Endothelial cell of umbilical vein (primary cell): ENCODE measurements around the gene ALAS2. TPM values are rescaled to one million over a fixed set of nuclear protein-coding genes. Genes with fewer than 3 reads are reported as not detected.

Experiments used
- BruUV-seq: library from RNA; stranded (reverse); fragments of 400-500 nt; replicated peaks from 2 replicates; lab custom pipeline; 2021; lab: Mats Ljungman, UMichigan
- CTCF ChIA-PET: fragments of 300-600, 350-600 bp; sonication (Branson Sonifier 250); formaldehyde crosslinking; loops from one replicate; lab custom pipeline; 2021; ENCODE audit warnings: antibody characterized with exemption, inconsistent platforms; lab: Charles Lee
- POLR2A ChIA-PET: fragments of 300-600, 350-600 bp; sonication (Branson Sonifier 250); formaldehyde crosslinking; loops from one replicate; lab custom pipeline; 2021; ENCODE audit warnings: antibody characterized with exemption, inconsistent platforms; lab: Charles Lee
- DNase-seq: peaks from one replicate; pipeline ENCODE4 v3.0.0-alpha.2; 2011; ENCODE audit warnings: low read depth, low spot score
- FAIRE-seq: peaks from 2 replicates; lab custom pipeline; 2011; peaks lifted over from hg19 to GRCh38; lab: Jason Lieb, UNC
- H2AFZ ChIP-seq: 2 replicates; pipeline ENCODE4 v1.6.0; 2012; ENCODE audit warnings: low read depth, low read length, control low read depth, inconsistent platforms
- H3K27ac ChIP-seq: 2 replicates; pipeline ENCODE4 v1.5.1; 2011; ENCODE audit warnings: low read depth, mild to moderate bottlenecking, control low read depth, low read length, moderate library complexity; ENCODE audit not compliant: insufficient read depth
- H3K27me3 ChIP-seq, 2 experiments: 2 replicates each; pipeline versions ENCODE4 v1.6.0 to v1.6.1; 2011; ENCODE audit warnings: low read length in 2 of 2, mixed read lengths in 1 of 2; ENCODE audit not compliant: control insufficient read depth in 2 of 2, insufficient read depth in 2 of 2
- H3K36me3 ChIP-seq, 2 experiments: 2 replicates in 1 of 2; 3 replicates in 1 of 2; pipeline ENCODE4 v1.5.1; 2011; ENCODE audit warnings: low read length in 2 of 2, mild to moderate bottlenecking in 1 of 2, moderate library complexity in 1 of 2; ENCODE audit not compliant: control insufficient read depth in 2 of 2, insufficient read depth in 2 of 2; ENCODE audit errors: extremely low read depth in 1 of 2
- H3K4me1 ChIP-seq: 3 replicates; pipeline ENCODE4 v1.5.1; 2011; ENCODE audit warnings: mild to moderate bottlenecking, low read length; ENCODE audit not compliant: control insufficient read depth, insufficient read depth; ENCODE audit errors: extremely low read depth
- H3K4me2 ChIP-seq: 2 replicates; pipeline ENCODE4 v1.6.1; 2011; ENCODE audit warnings: low read length, control low read depth, mixed read lengths; ENCODE audit not compliant: insufficient read depth
- H3K4me3 ChIP-seq, 3 experiments: fragments of 200-600 bp in 1 of 3; sonication (generic), shearing (Covaris generic) in 1 of 3; replicated peaks in 1 of 3; 2 replicates each; pipeline ENCODE4 v1.5.1; 2011 to 2016; ENCODE audit warnings: control low read depth in 3 of 3, low read length in 3 of 3, mild to moderate bottlenecking in 2 of 3, inconsistent platforms in 1 of 3, low read depth in 1 of 3, moderate library complexity in 1 of 3; ENCODE audit not compliant: insufficient read depth in 1 of 3
- H3K79me2 ChIP-seq: 2 replicates; pipeline ENCODE4 v1.6.0; 2012; ENCODE audit warnings: low read length, inconsistent platforms; ENCODE audit not compliant: control insufficient read depth, insufficient read depth
- H3K9ac ChIP-seq: replicated peaks from 2 replicates; pipeline ENCODE3; 2011; ENCODE audit warnings: low read length, control low read depth; ENCODE audit not compliant: insufficient read depth; ENCODE audit errors: extremely low read depth
- H3K9me1 ChIP-seq: replicated peaks from 3 replicates; pipeline ENCODE4 v1.6.0; 2011; ENCODE audit warnings: mild to moderate bottlenecking, low read length; ENCODE audit not compliant: control insufficient read depth, insufficient read depth; ENCODE audit errors: extremely low read depth
- H3K9me3 ChIP-seq: replicated peaks from 2 replicates; pipeline ENCODE4 v1.5.1; 2012; ENCODE audit warnings: low read length, inconsistent platforms; ENCODE audit not compliant: control insufficient read depth, insufficient read depth
- H4K20me1 ChIP-seq: replicated peaks from 2 replicates; pipeline ENCODE3; 2011; ENCODE audit warnings: mild to moderate bottlenecking, low read length; ENCODE audit not compliant: control insufficient read depth, insufficient read depth; ENCODE audit errors: extremely low read depth
- EZH2 ChIP-seq: IDR thresholded peaks from 2 replicates; pipeline ENCODE4 v1.6.1; 2012; ENCODE audit warnings: borderline replicate concordance, low read depth, mild to moderate bottlenecking, moderate library complexity, low read length, inconsistent platforms; ENCODE audit not compliant: severe bottlenecking
- FOS ChIP-seq: IDR thresholded peaks from 2 replicates; pipeline ENCODE4 v1.6.1; 2011; ENCODE audit warnings: mild to moderate bottlenecking, low read length, moderate library complexity, borderline replicate concordance; ENCODE audit not compliant: insufficient read depth
- GATA2 ChIP-seq: IDR thresholded peaks from 2 replicates; pipeline ENCODE4 v1.7.0; 2011; ENCODE audit warnings: low read depth, mild to moderate bottlenecking, moderate library complexity, mixed read lengths, low read length; ENCODE audit not compliant: insufficient read length, insufficient read depth
- JUN ChIP-seq: IDR thresholded peaks from 2 replicates; pipeline ENCODE4 v1.6.1; 2011; ENCODE audit warnings: borderline replicate concordance, low read depth; ENCODE audit not compliant: insufficient read length, insufficient read depth
- MAX ChIP-seq: IDR thresholded peaks from 2 replicates; pipeline ENCODE4 v1.6.1; 2011; ENCODE audit not compliant: insufficient read depth, insufficient read length
- MYC ChIP-seq: IDR thresholded peaks from one replicate; pipeline ENCODE4 v1.6.1; 2011; ENCODE audit warnings: mild to moderate bottlenecking, low read depth, low read length
- POLR2A ChIP-seq: IDR thresholded peaks from 2 replicates; pipeline ENCODE4 v1.6.1; 2012; ENCODE audit warnings: low read depth, mild to moderate bottlenecking, control low read depth, low read length
- POLR2AphosphoS5 ChIP-seq: IDR thresholded peaks from 2 replicates; pipeline ENCODE4 v1.6.1; 2012; ENCODE audit warnings: low read depth, mild to moderate bottlenecking, control low read depth, low read length, moderate library complexity; ENCODE audit not compliant: insufficient read depth
- dilution Hi-C: fragments of 300-500 bp; cut with MboI; formaldehyde crosslinking; loops from one replicate; pipeline ENCODE4 v1.15.0; 2019; ENCODE audit warnings: low sequenced_read_pairs; ENCODE audit not compliant: extremely low pct_ligation_motif_present
- intact Hi-C: fragments of 100-400 bp; cut with micrococcal nuclease; formaldehyde crosslinking; loops from one replicate; pipeline ENCODE4 v1.10.0; 2022
- polyA plus RNA-seq, 4 experiments: library from polyadenylated mRNA; depleted of rRNA in 3 of 4; stranded (reverse) in 3 of 4; unstranded in 1 of 4; fragments of >200 nt; gene quantifications; 2 replicates each; pipeline versions ENCODE4 v1.2.1 to v1.2.3, GENCODE V29; 2011 to 2012; ENCODE audit warnings: missing spikeins in 1 of 4
- total RNA-seq: library from RNA; stranded (reverse); gene quantifications from 2 replicates; pipeline ENCODE4 v1.2.3, GENCODE V29; 2021
- TF ChIP-seq, protein P1 (sequence below), 2 donors: IDR thresholded peaks; 1 replicate in 1 of 2; 2 replicates in 1 of 2; pipeline ENCODE4 v1.5.1; 2011; ENCODE audit warnings: low read length in 2 of 2, mild to moderate bottlenecking in 2 of 2, moderate library complexity in 2 of 2, control low read depth in 1 of 2, inconsistent platforms in 1 of 2, low read depth in 1 of 2; ENCODE audit not compliant: insufficient read depth in 1 of 2; ENCODE audit errors: extremely low read depth in 1 of 2

The ALAS2 gene
- total and polyA plus RNA-seq, 2 donors (not counting 3 experiments of a cell fraction or from before 2014, with no cell fraction given), result not detected

DNA sequence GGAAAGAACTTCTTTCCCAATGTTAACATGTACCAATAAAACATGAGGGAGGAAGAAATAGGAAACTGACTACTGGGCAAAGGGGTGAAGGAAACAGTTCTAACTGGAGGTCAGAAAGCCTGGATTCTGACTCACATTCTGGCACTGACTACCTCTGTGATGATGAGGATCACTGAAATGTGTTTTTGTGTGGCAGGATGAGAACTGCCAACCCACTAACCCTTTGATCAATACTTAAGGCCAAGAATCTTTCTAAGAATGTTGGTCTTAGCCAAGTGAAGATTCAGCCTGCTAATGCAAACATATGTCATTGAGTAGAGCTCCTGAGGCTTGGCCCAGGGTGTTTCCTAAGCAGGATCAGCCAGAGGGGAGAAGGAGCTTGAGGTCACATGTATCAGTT is 4.6 kb downstream of the ALAS2 start:
- no peaks in the 10 kb centered on the region for H3K79me2 ChIP-seq
- no peaks in the 10 kb centered on the region for H3K9me1 ChIP-seq
- H3K27me3 ChIP-seq, result peaks cover 0 to 2% of the 10 kb centered on the region in 2 experiments
- no peak overlapping the region for H3K4me3 ChIP-seq
- H3K4me2 ChIP-seq, result no peak overlapping the region
- intact Hi-C loops, result no loop called here
- no peaks in the 10 kb centered on the region for H3K9me3 ChIP-seq
- no TSS peak for BruUV-seq
- dilution Hi-C loops, result no loop called here
- DNase-seq, result no peak
- ChIA-PET POLR2A (no interaction called here), CTCF (no interaction called here)
- H3K9ac ChIP-seq, result no peak overlapping the region
- TF ChIP-seq GATA2, result no peak
- no peak for TF ChIP-seq FOS
- no peak for TF ChIP-seq EZH2
- TF ChIP-seq MAX, result no peak
- TF ChIP-seq, protein P1, sequence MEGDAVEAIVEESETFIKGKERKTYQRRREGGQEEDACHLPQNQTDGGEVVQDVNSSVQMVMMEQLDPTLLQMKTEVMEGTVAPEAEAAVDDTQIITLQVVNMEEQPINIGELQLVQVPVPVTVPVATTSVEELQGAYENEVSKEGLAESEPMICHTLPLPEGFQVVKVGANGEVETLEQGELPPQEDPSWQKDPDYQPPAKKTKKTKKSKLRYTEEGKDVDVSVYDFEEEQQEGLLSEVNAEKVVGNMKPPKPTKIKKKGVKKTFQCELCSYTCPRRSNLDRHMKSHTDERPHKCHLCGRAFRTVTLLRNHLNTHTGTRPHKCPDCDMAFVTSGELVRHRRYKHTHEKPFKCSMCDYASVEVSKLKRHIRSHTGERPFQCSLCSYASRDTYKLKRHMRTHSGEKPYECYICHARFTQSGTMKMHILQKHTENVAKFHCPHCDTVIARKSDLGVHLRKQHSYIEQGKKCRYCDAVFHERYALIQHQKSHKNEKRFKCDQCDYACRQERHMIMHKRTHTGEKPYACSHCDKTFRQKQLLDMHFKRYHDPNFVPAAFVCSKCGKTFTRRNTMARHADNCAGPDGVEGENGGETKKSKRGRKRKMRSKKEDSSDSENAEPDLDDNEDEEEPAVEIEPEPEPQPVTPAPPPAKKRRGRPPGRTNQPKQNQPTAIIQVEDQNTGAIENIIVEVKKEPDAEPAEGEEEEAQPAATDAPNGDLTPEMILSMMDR (IDR thresholded peaks at IDR 0.05; ENCODE audit: extremely low read depth in 1 of 2, insufficient read depth in 1 of 2, low read depth in 1 of 2, low read length in 2 of 2), result no peak
- TF ChIP-seq MYC, result no peak
- no peak for TF ChIP-seq POLR2A
- no peak for TF ChIP-seq POLR2AphosphoS5
- TF ChIP-seq JUN, result no peak
- H3K27ac ChIP-seq, result no peak overlapping the region
- H4K20me1 ChIP-seq, result no peaks in the 10 kb centered on the region
- no peaks in the 10 kb centered on the region for H3K4me1 ChIP-seq
- H2AFZ ChIP-seq, result no peak overlapping the region
- no peaks in the 10 kb centered on the region for H3K36me3 ChIP-seq
- FAIRE-seq, result no peak
